Type B pancreatic cell (in vitro differentiated cells): Measurements from ENCODE around the gene ULK4. TPM values are rescaled to one million over a fixed set of nuclear protein-coding genes. Genes with fewer than 3 reads are reported as not detected.

Experiments used
- DNase-seq: peaks from one replicate; pipeline ENCODE4 v3.0.0; 2021; ENCODE audit warnings: mixed read lengths; ENCODE audit not compliant: unreplicated experiment; ENCODE audit errors: extremely low spot score
- H3K27ac Mint-ChIP-seq: 2 replicates; pipeline ENCODE4 v1.8.0; 2021; ENCODE audit warnings: mild to moderate bottlenecking, mixed read lengths
- H3K27me3 Mint-ChIP-seq: 2 replicates; pipeline ENCODE4 v1.8.0; 2021; ENCODE audit warnings: mixed read lengths
- H3K36me3 Mint-ChIP-seq: 2 replicates; pipeline ENCODE4 v1.8.0; 2021; ENCODE audit warnings: mixed read lengths
- H3K4me1 Mint-ChIP-seq: one replicate; pipeline ENCODE4 v1.8.0; 2021; ENCODE audit warnings: mixed read lengths; ENCODE audit not compliant: unreplicated experiment
- H3K4me3 Mint-ChIP-seq: 2 replicates; pipeline ENCODE4 v1.8.0; 2021; ENCODE audit warnings: mild to moderate bottlenecking, mixed read lengths
- H3K9me3 Mint-ChIP-seq: 2 replicates; pipeline ENCODE4 v1.8.0; 2021; ENCODE audit warnings: mixed read lengths
- CTCF ChIP-seq: fragments of 200-600 bp; sonication (generic); conservative IDR thresholded peaks from 2 replicates; pipeline ENCODE4 v1.5.0; 2021; ENCODE audit warnings: antibody characterized with exemption, mild to moderate bottlenecking
- total RNA-seq: library from RNA; stranded (reverse); gene quantifications from 2 replicates; pipeline ENCODE4 v1.2.1, GENCODE V29; 2021; ENCODE audit warnings: low replicate concordance

ULK4 gene
- total RNA-seq, 1 donor from 2014 or later = 10.7 TPM

- Mint-ChIP-seq H3K27ac (no peak overlapping the region), H3K36me3 (no peaks in the 10 kb centered on the region), H3K4me3 (no peak overlapping the region), H3K27me3 (no peaks in the 10 kb centered on the region), H3K4me1 (no peaks in the 10 kb centered on the region), H3K9me3 (no peaks in the 10 kb centered on the region)
- DNase-seq = no peak
- no peak for TF ChIP-seq CTCF
Observed at GRCh38 chr3:41603807-41604206, 358.1 kb downstream of the ULK4 start.

- H3K4me1 Mint-ChIP-seq = no peaks in the 10 kb centered on the region
- H3K27ac Mint-ChIP-seq = no peak overlapping the region
- H3K4me3 Mint-ChIP-seq = no peak overlapping the region
- no peak for DNase-seq
- no peaks in the 10 kb centered on the region for H3K9me3 Mint-ChIP-seq
- H3K27me3 Mint-ChIP-seq = no peaks in the 10 kb centered on the region
- TF ChIP-seq CTCF = no peak
- no peaks in the 10 kb centered on the region for H3K36me3 Mint-ChIP-seq
Observed at GRCh38 chr3:41602121-41602520, 359.8 kb downstream of the ULK4 start.

GRCh38 chr3:41601404-41601987, 360.4 kb downstream of the ULK4 start:
- no peaks in the 10 kb centered on the region for H3K9me3 Mint-ChIP-seq
- peaks cover 1% of the 10 kb centered on the region for H3K36me3 Mint-ChIP-seq
- H3K4me1 Mint-ChIP-seq = no peaks in the 10 kb centered on the region
- no peak overlapping the region for H3K4me3 Mint-ChIP-seq
- no peak for DNase-seq
- H3K27me3 Mint-ChIP-seq = peaks cover under 1% of the 10 kb centered on the region
- H3K27ac Mint-ChIP-seq = no peak overlapping the region
- TF ChIP-seq CTCF = no peak

- H3K36me3 Mint-ChIP-seq = peaks cover 5% of the 10 kb centered on the region
- no peak overlapping the region for H3K4me3 Mint-ChIP-seq
- no peak for DNase-seq
- H3K9me3 Mint-ChIP-seq = no peaks in the 10 kb centered on the region
- no peak overlapping the region for H3K27ac Mint-ChIP-seq
- no peak for TF ChIP-seq CTCF
- no peaks in the 10 kb centered on the region for H3K4me1 Mint-ChIP-seq
- peaks cover 4% of the 10 kb centered on the region for H3K27me3 Mint-ChIP-seq
Observed at GRCh38 chr3:41600616-41601015, 361.3 kb downstream of the ULK4 start.

GRCh38 chr3:41599127-41599484, 362.8 kb downstream of the ULK4 start:
- TF ChIP-seq CTCF = no peak
- Mint-ChIP-seq H3K27ac (no peak overlapping the region), H3K4me1 (no peaks in the 10 kb centered on the region), H3K9me3 (no peaks in the 10 kb centered on the region), H3K27me3 (peaks cover 7% of the 10 kb centered on the region), H3K4me3 (no peak overlapping the region), H3K36me3 (peaks cover 5% of the 10 kb centered on the region)
- DNase-seq = no peak
